ENCODE measurements around the gene MGMT.

Gene MGMT

DNA sequence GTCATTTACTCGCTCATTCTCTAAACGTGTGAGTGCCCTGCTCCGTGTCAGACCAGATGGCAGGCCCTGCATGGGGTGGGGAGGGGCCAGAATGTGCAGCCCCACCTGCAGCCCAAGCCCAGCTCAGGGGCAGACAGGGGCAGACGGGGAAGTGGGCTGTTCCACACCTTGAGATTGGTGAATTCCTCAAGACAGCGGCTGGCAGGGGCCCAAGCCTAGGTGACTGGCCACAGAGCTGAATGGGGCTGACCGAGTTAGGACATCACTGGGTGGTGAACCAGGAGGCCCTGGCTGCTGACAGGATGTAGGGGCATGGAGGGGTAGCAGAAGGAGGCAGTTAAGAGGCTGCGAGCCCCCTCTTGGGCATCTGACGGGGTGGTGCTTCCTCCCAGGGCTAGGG, 79.1 kb downstream of the MGMT start:
- DNase-seq = no peak

DNA sequence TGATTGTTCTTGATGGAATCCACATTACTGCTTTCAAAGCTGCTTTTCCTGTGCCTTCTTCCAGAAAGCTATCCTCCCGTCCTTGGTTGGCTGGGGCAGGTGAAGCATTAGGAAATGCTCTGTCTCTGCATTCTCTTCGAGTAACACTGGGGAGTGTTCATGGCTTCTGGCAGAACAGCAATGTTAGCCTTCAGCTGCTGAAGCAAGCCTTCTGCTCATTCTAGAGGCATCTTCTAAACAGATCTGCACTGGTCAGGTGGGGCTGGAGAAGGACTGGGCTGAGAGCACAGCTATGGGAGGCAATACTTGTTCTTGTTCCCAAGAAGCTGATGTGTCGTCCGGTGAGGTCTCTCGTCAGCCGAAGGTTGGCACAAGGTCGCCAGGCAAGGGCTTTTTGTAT, 80.6 kb downstream of the MGMT start:
- DNase-seq = no peak

DNA sequence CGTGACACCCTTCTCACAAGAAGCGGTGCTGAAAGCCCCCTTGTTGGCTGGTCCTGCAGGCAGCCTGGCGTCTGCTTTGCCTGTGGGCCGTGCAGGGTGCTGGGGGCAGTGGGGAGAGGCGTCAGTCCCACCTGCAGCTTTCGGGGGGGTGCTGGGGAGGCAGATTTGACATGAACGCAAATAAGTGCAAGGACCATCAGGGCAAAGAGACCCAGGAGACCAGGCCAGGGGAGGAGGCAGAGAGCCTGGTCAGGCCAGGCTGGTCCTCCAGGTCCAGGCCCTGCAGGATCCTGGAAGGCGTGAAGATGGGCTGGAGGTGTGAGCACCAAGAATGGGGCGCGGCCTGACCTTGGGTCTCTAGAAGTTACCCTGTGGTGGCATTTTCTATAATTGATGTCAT, 81.6 kb downstream of the MGMT start:
- no peak for DNase-seq

DNA sequence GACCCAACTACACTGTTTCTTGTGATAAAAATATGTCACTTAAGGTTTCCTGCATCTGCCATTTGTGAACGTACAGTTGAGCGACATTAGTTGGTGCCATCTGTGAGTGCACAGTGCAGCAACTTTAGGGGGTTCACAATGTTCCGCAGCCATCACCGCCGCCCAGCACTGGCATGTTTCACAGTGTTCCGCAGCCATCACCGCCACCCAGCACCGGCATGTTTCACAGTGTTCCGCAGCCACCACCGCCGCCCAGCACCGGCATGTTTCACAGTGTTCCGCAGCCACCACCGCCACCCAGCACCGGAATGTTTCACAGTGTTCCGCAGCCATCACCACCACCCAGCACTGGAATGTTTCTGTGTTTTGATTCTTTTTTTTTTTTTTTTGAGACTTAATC, 83.0 kb downstream of the MGMT start:
- no peak for DNase-seq

DNA sequence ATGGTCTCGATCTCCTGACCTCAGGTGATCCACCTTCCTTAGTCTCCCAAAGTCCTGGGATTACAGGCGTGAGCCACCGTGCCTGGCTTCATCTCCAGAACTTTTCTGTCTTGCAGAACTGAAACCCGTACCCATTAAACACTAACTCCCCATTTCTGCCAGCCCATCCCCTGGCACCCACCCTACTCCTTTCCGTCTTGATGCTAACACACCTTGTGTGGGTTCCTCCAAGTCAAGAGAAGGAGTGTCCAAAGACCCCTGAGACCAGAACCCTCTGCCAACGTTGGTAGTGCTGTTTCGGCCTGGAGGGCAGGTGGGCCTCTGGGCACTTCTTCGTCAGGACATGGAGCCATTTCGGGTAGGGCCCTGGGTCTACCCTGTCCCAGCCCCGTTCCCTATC, 83.6 kb downstream of the MGMT start:
- DNase-seq = no peak

DNA sequence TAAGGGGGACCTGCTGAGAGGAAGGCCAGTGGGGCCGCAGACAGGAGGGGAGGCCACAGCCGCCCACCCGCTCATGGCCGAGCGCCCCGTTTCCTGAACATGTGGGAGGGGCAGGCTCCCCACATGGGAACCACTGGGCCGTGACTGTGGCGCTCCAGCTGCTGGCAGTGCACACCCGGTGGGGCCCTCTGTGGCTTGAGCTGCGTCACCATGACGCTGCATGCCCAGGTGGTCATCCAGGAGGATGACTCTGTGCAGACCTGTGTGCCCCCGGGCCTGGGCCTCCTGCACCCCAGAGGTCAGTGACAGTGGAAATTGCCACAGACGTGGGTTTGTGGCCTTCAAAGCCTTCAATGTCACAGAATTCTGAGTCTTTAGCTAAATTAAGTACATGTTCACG, 85.1 kb downstream of the MGMT start:
- no peak for DNase-seq

DNA sequence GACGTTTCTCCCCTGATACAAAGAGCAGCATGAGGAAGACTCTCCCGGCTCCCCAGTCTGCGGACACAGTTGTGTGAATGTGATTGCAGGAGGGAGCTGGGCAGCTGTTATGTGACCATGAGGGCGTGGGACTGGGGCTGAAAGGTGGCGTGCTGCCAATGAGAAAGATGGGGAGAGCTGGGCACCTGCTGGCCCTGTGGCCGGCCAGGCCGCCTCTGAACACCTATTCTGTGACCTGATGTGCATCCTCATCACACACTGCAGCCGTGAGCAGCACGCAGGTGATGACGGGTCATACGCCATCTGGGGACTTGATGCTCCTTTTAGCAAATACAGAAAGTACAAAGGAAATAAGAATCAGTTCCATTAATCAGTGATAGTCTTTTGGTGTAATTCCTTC, 86.9 kb downstream of the MGMT start:
- no peak for DNase-seq

DNA sequence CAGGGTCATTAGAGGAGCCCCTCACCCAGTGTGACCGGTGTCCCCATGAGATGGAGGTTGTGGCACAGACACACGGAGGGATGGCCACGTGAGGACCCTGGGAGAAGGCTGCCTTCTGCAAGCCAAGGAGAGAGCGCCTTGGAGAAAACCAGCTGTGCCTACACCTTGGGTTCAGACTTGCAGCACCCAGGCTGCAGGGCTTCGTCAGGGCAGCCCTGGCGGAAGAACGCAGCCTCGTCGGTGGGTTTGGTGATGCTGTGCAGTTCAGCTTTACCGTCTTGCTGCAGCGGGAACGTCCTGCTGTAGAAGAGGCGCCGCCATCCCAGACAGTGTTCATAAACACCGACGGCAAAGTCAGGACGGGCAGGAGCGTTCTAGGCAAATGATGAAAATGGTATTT, 89.3 kb downstream of the MGMT start:
- DNase-seq = no peak

DNA sequence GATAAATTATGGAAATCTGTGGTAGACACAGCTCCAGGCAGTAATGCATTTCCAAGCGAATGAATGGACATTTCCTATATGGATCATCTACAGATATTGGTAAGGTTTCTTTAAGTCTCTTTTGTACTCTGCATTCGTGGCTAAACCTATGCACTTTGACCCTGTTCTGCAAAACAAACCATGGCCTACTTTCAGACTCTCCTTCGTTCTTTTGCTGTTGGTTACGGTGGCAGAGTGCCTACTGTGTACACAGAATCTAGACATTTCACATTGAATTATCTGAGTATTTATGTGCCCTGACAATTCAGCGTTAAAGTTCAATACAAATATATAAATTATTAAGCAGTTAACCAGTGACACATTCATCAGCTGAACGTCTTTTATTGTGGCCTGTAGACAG, 93.3 kb downstream of the MGMT start:
- DNase-seq = no peak

DNA sequence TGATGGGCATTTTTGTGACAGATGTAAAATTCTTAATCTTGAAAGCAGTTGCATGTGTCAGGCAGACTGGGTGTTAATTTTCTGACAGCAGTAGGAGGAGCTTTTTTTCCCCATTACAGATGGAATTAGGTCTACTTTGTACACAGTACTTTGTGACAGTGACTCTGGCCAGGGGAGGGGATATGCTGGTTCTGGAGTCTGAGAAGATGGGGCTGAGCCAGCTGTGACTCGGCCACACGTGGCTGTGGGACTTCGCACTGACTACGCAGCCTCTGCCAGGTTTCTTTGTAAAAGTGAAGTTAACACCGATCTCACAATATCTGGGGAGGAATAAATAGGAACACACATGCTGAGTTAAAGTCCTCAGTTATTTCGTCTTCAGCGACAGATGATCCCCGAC, 95.4 kb downstream of the MGMT start:
- DNase-seq = no peak

DNA sequence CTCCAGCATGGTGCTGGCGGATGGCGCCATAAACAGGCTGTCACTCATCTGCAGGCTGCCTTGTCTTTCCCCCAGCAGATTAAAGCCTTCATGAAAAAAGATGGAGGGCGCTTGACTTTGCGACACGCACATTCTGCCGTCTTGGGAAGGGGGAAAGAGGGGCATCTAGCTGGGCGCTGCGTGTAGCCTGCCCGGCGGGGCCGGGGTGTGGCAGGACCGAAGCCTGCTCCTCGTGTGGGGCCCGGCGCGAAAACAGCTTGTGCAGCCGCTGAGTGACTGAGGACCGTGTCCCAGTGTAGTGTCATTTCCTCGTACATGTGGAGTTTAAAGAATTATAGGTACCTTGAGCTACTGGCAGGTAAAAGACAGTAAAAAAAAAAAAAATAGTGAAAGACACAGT, 97.9 kb downstream of the MGMT start:
- DNase-seq = no peak

DNA sequence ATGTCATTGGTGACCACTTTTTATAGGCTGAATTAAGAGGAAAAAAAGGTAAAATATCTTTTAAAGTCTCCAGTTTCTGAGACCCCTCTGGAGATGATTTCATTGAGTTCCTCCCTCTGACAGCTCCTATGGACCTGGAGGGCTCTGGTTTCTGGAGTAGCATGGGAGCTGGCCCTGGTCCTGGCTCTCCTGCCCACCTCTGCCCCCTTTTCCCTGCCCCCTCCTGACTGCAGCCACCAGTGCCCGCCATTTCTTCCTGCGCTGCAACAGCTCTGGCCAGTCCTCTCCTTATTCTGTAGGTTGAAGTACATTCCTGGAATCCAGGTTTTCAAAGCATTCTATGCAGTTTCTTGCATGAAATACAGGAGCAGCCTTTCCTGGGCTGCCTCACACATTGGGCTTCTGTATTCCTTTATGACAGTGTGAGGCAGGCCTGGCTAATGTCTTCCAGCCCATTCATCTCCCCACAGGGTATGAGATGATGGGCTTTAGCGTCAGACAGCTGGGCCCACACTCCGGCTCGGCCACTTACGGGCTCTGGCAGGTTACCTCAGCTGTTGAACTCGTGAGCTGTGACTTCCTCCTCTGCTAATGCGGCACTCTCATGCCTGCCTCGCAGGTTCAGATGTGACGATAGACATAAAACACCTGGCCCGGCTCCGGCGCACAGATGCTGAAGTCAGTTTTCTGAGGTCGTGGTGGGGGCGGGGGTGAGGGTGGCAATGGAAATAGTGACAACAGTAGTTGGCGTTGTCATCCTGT, 101.7 kb downstream of the MGMT start:
- no peak for DNase-seq

DNA sequence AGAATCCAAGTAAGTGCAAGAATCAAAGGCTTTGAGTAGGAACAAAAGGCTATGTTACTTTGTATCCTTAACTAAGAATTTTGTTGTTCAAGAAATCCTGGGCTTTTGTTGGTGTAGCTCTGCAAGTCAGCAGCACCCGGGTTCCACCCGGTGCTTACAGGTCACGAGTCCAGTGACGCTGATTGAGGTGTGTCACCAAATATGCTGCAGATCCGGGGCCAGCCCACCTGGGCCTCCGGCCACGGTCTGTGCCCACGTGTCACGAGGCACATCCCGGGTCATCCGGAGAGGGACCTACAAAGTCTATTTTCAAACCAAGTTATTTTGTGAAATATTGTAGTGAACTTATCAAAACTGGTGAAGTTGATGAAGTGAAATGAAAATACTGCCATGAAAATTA, 103.1 kb downstream of the MGMT start:
- no peak for DNase-seq

DNA sequence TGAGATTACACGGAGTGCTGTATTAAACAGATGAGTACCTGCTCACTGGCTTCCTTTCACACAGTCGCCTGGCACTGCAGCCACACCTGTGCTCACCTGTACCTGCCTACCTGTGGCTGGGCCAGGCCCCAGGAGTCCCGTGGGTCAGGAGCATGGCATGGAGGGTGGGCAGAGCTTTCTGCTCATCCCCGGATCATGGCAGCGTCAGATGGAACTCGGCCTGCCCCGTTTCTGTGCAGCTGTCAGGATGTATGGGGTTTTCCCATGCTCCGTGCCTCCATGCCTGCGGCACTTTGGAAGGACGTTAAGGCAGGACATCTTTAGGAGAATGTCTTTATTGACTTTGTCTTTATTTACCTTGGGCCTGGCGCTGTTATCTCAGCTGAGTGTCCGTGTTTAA, 112.2 kb downstream of the MGMT start:
- DNase-seq = no peak

DNA sequence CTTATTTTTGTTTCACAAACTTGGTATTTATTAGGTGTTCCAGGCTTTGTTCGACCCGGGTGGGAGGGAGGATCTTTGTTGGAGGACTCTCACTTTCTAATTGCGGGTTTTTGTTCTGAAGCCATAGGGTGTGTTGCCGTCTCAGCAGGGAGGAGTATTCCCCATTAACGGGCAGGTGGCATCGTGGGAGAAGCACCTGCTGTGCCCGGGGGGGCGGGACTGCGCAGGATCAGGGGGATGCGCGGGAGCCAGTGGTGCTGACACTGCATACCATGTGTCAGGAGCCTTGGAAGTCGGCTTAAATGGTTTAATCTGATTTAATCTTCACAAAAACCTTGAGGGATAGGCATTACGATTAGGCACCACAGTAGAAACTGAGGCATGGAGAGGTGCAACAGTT, 113.0 kb downstream of the MGMT start:
- no peak for DNase-seq

DNA sequence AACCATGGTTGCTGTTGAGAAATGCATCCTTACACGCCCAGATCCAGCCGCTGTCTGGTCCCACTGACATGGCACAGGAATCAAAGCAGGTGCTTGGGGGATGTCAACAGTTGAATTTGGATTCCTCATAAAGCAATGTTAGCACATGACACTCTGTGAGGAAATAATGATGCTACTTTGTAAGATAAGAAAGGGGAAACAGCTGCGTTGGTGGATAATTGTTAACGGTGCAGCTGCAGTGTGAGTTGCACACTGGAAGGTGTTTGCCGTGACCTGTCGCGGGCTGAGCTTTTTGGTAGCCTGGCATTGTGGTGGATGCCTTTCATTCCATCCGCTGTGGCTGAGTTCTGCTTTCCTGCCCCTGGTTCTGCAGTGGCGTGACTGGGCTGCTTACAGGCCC, 113.9 kb downstream of the MGMT start:
- DNase-seq = no peak

DNA sequence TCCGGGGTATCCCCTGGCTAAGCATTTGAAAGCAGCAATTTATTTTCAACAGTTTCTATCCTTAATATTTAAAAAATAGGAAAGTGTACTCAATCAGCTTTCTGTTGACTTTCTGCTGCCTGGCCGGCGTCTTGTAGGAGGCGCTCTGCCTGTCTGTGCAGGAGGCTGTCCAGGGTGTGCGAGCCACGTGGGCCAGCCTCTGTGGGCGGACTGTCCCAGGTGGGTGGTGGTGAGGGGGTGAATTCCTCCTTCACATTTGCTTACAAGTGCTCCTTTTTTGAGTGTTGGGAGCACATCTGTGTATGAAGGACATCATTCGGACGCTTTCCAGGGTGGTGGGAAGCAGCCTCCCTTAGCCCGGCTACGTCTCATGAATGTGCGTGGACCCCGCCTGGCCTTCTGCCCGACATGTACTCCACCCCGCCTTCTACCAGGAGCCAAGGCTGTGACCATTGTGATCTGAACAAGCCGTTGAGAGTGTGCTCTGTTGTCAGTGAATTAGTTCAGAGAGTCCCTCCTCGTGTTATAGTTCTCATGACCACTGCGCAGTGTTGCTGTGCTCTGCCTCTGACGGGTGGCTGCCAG, 114.9 kb downstream of the MGMT start:
- DNase-seq = no peak

DNA sequence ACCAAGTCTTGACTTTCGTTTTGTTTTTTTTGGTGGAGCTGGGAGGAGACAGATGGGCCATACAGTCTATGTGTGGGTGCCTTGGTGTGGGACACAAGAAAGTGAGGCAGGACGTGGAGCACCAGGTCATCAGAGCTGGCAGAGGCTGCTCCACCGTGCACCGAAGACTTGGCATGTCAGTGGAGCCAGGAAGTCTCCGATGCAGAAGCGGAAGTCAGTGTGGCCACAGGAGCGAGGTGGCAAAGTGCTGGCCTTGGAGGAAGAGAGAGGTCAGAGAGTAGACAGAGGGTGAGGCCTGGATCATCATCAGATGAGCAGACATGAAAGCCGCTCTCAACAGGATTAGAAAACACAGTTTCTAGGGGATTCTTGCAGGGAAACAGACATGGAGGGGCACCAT, 116.8 kb downstream of the MGMT start:
- DNase-seq = no peak

DNA sequence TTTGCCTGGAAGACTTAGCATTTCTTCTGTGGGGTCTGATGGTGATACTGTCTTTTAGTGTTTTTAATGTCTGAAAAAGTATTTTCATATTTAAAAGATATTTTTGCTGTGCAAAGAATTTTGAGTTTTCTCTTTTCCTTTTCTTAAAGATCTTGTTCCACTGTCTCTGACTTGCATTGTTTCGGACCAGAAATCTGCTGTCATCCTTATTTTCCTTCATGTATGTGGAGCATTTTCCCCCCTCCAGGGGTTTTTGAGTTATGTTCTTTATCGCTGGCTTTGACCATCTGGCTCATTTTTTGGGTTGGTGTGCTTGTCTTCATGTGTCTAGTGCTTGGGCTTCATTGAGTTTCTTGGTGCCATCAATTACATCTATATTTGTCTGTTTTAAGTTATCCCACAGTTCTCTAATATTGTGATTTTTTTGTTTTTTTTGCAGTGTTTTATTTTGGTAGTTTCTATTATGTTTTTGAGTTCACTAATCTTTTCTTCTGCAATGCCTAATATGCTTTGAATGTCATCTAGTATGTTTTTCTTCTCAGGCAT, 119.9 kb downstream of the MGMT start:
- DNase-seq = no peak

DNA sequence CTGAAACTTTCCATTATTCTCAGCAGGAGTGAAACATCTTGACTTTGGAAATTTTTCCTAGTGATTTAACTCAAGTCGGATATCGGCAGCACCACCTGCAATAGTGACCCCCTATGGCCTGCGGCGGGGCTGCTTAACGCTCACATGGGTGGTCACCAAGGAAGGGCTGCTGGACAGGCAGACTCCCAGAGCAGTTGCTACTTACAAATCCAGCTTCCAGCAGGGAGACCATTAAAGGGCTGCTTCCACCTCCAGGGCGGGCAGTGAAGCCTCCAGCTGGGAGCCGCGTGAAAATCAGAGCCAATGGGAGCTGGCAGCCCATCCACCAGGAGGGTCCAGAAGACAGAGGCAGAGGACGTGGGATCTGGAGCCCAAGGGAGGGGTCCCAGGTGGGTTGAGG, 122.5 kb downstream of the MGMT start:
- no peak for DNase-seq

DNA sequence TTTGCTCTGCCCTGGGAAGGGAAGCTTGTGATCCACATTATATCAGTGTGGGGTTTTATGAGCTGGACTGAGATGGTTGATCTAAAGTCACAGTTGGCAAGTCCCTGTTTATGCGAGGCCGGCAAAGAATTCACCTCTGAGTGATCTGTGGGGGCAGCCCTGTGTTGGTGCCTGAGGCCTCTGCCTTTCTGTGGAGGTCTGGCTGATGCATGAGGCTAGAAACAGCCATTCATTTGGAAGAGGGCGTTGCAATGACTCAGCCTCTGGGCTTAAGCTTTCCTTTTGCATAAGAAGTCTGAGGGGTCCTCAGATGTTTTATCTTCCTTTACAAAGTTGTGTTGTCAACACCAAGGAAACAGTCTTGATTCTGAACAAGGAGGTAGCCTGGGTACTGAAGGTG, 126.9 kb downstream of the MGMT start:
- DNase-seq = no peak

DNA sequence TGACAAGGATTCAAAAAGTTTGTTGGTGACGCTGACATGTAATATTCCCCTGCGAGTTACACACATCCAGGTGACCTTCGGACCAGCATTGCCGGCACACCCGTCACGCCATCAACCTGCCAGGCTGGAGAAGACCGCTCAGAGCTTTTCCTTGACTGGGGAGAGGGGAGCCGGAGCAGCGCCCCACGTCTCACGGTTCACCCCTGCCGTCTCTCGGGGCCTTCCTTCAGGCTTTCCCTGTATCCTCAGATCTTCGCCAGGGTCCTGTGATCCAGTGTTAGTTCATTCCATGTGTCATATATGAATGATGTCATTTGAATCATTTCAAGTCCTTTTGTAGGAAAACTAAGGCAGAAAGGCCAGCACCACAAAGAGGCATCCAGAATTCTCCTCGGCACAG, 127.8 kb downstream of the MGMT start:
- DNase-seq = no peak

DNA sequence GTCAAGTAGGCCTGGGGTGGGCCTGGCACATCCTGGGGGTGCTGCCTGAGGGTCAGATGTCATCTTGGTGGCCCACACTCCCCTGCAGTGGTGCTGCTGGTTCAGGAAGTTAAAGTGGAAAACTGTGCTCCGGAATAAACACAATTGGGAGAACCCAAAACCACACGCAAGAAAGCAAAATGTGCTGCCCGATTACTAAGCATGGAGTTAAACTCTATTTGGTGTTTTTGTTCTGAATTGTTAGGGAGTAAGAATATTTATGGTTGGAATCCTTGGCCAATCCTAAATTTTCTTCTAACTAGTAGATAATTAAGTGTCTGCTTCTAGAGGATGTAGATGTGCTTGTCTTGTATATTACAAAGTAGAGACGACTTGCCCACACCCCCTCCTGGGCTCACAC, 131.4 kb downstream of the MGMT start:
- DNase-seq = no peak

DNA sequence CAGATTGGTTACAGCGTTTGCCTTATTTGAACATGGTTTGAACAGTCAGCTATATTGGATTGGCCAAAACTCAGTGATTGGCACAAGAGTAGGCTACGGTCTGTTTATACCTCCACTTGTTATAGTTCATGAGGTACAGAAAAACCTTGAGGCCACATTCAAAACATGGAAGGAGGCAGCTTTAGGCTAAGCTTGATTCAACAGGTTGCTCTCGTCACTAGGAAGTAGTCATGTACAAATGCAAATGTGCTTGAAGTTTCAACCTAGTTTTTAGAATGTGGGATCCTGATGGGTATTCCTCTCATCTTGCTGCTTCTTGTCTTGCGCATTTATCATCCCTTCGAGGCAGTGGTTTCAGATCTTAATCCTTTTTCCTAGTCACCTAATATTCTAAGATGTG, 132.1 kb downstream of the MGMT start:
- no peak for DNase-seq

DNA sequence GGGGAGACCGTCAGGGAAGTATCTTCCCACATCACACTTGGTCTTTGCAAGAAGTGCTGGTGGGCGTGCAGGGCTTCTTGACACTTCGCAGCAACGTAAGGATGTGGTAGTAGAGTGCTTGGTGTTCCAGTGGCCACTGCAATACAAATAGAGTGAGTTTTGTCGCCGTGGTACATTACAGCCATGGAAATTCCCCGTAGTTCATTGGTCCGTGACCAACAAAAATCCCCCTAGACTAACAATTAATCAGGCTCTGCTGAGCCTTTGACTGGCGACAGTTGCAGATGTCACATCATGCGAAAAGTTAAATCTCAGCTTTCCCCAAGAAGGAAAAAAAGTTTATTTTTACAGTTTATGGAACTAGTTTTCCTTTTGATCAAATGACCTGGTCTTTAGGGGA, 134.7 kb downstream of the MGMT start:
- no peak for DNase-seq
